ENCODE results near the gene DNM3. TPM values are rescaled to one million over a fixed set of nuclear protein-coding genes. Genes with fewer than 3 reads are reported as not detected.

The DNM3 gene
- total and polyA plus RNA-seq, 4 donors, result 2.1 to 16.3 (median 5.6) TPM

DNA sequence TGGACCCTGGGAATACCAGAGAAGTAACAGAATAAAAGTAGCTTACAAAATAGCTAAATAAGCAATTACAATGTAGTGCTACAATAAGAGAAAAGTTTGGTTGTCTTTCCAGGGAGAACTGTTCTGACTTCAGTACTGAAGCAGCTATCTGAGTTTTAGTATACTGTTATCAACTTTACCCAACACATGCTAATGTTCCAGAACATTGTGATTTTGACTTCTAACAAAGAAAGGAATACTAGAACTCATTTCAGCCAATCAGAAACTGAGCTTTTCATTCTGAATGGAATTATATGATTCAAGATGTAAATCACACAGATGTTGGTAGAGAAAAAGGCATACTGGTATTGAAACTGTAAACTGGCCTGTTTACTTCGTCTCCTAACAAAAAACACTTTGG, 579.1 kb downstream of the DNM3 start, which contains the start of gene C1orf105:
Gene C1orf105, plus strand, starts transcription at position 301 of the 400 bp plus-strand sequence. CDS start 201 bp downstream, outside the sequence.
- WGBS, 2 donors, result 94% methylated on average over 1 of the region's 1 CpG
- DNase-seq, result no peak
- TF ChIP-seq, protein P1, sequence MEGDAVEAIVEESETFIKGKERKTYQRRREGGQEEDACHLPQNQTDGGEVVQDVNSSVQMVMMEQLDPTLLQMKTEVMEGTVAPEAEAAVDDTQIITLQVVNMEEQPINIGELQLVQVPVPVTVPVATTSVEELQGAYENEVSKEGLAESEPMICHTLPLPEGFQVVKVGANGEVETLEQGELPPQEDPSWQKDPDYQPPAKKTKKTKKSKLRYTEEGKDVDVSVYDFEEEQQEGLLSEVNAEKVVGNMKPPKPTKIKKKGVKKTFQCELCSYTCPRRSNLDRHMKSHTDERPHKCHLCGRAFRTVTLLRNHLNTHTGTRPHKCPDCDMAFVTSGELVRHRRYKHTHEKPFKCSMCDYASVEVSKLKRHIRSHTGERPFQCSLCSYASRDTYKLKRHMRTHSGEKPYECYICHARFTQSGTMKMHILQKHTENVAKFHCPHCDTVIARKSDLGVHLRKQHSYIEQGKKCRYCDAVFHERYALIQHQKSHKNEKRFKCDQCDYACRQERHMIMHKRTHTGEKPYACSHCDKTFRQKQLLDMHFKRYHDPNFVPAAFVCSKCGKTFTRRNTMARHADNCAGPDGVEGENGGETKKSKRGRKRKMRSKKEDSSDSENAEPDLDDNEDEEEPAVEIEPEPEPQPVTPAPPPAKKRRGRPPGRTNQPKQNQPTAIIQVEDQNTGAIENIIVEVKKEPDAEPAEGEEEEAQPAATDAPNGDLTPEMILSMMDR (IDR thresholded peaks at IDR 0.05; ENCODE audit: control extremely low read depth, extremely low read depth), result no peak
- ATAC-seq (ENCODE audit: insufficient read depth, low FRiP score), result no peak
- H3K4me3 ChIP-seq, result no peak within 1 kb of the TSS
- peaks cover 0 to 22% (median 7%) of the 10 kb centered on the region in 5 donors for H3K4me1 ChIP-seq (ENCODE audit: control insufficient read depth in 5 of 5, insufficient read depth in 5 of 5, low read length in 5 of 5)
- H3K9ac ChIP-seq (ENCODE audit: insufficient read depth in 1 of 2, low read length in 2 of 2), result no peak within 1 kb of the TSS
- H3K27ac ChIP-seq (ENCODE audit: low read depth in 1 of 2, low read length in 1 of 2), result no peak within 1 kb of the TSS
- H3K9me3 ChIP-seq (ENCODE audit: control insufficient read depth in 4 of 4, insufficient read depth in 3 of 4, low read length in 3 of 4), result peaks cover 0 to 2% (median 0%) of the 10 kb centered on the region in 4 donors
- H3K27me3 ChIP-seq (ENCODE audit: control insufficient read depth in 3 of 3, insufficient read depth in 3 of 3, low read length in 2 of 3), result no peaks in the 10 kb centered on the region
- no peaks in the 10 kb centered on the region for H3K36me3 ChIP-seq (ENCODE audit: control insufficient read depth in 4 of 4, insufficient read depth in 4 of 4, low read length in 4 of 4)

DNA sequence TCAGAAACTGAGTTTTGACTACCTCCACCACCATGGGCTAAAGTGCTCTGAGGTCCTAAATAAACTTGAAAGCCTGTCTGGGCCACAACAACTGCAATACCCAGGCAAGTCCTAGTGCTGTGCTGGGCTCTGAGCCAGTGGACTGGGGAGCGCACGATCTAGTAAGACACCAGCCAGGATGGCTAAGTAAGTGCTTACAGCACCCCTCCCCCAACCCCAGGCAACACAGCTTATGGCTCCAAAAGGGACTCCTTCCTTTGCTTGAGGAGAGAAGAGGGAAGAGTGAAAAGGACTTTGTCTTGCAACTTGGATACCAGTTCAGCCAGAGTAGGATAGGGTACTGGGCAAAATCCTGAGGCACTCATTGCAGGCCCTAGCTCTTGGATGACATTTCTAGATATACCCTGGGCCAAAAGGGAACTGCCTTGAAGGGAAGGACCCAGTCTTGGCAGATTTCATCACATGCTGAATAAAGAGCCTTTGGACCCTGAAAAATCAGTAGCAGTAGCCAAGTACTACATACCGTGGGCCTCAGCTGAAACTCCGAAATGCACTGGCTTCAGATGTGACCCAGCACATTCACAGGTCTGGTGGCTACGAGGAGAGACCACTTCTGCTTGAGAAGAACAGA, 580.8 kb downstream of the DNM3 start:
- H3K4me3 ChIP-seq, result no peak overlapping the region
- 77 to 94% methylated on average over 5 of the region's 5 CpGs for WGBS, 2 donors
- peak; percentile 47 to 73 (median 54) for DNase-seq
- H3K9ac ChIP-seq (ENCODE audit: insufficient read depth in 1 of 2, low read length in 2 of 2), result no peak overlapping the region
- H3K36me3 ChIP-seq (ENCODE audit: control insufficient read depth in 4 of 4, insufficient read depth in 4 of 4, low read length in 4 of 4), result no peaks in the 10 kb centered on the region
- peaks cover 0 to 2% (median 0%) of the 10 kb centered on the region in 4 donors for H3K9me3 ChIP-seq (ENCODE audit: control insufficient read depth in 4 of 4, insufficient read depth in 3 of 4, low read length in 3 of 4)
- TF ChIP-seq, protein P1 (IDR thresholded peaks at IDR 0.05; ENCODE audit: control extremely low read depth, extremely low read depth), result no peak
- ATAC-seq (ENCODE audit: insufficient read depth, low FRiP score), result no peak
- H3K27me3 ChIP-seq (ENCODE audit: control insufficient read depth in 3 of 3, insufficient read depth in 3 of 3, low read length in 2 of 3), result no peaks in the 10 kb centered on the region
- H3K4me1 ChIP-seq (ENCODE audit: control insufficient read depth in 5 of 5, insufficient read depth in 5 of 5, low read length in 5 of 5), result peaks cover 0 to 10% (median 5%) of the 10 kb centered on the region in 5 donors
- H3K27ac ChIP-seq (ENCODE audit: low read depth in 1 of 2, low read length in 1 of 2), result no peak overlapping the region

DNA sequence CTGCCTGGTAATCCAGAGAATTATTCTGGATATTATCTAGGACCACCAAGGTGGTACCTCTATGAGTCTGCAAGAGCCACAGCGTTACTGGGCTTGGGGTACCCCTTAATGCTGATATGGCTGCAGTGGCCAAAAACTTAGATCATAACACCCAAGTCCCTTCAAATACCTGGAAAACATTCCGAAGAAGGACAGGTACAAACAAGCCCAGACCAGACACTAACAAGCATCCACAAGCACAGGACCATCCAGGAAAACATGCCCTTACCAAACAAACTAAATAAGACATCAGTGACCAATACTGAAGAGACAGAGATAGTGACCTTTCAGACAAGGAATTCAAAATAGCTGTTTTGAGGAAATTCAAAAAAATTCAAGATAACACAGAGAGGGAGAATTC, 582.0 kb downstream of the DNM3 start:
- Histone ChIP-seq H3K9me3 (ENCODE audit: control insufficient read depth in 4 of 4, insufficient read depth in 3 of 4, low read length in 3 of 4) (peaks cover 0 to 2% (median 0%) of the 10 kb centered on the region in 4 donors), H3K4me1 (ENCODE audit: control insufficient read depth in 5 of 5, insufficient read depth in 5 of 5, low read length in 5 of 5) (peaks cover 0 to 9% (median 5%) of the 10 kb centered on the region in 5 donors), H3K27me3 (ENCODE audit: control insufficient read depth in 3 of 3, insufficient read depth in 3 of 3, low read length in 2 of 3) (no peaks in the 10 kb centered on the region), H3K27ac (ENCODE audit: low read depth in 1 of 2, low read length in 1 of 2) (no peak overlapping the region), H3K36me3 (ENCODE audit: control insufficient read depth in 4 of 4, insufficient read depth in 4 of 4, low read length in 4 of 4) (no peaks in the 10 kb centered on the region), H3K9ac (ENCODE audit: insufficient read depth in 1 of 2, low read length in 2 of 2) (no peak overlapping the region), H3K4me3 (no peak overlapping the region)
- TF ChIP-seq, protein P1 (IDR thresholded peaks at IDR 0.05; ENCODE audit: control extremely low read depth, extremely low read depth), result no peak
- ATAC-seq (ENCODE audit: insufficient read depth, low FRiP score) (no peak), DNase-seq (no peak)
- 98 to 100% methylated on average over 2 of the region's 2 CpGs for WGBS, 2 donors

Data from lung (tissue), 12 donors.